AG08396 (cell line): ENCODE results near the gene ZBTB7C.

Experiments used
- DNase-seq: peaks from one replicate; pipeline ENCODE4 v3.0.0; 2012; ENCODE audit warnings: low spot score, mixed read lengths

Gene ZBTB7C

DNA sequence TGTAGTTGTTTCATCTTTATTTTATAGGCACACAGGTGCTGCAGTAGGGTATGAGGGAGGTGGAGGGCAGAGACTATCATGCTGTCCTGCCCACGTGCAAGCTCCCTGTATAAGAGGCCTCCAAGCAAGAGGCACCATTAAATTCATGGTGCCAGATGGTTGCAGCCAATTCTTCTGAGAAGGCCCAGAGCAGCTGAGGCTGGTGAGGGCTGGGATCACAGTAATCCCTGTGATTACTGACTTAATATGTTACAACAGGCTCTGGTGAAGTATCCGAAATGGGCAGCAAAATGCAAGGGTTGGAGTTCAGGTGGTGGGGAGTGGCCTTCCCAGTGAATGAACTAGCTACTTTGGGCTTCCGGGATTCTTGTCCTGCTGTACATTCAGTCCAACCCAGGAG lies 286.8 kb downstream of the ZBTB7C start:
- DNase-seq, result no peak

GRCh38 chr18:48121752-48122151 lies 287.4 kb downstream of the ZBTB7C start:
- DNase-seq, result no peak

GRCh38 chr18:48119204-48119603 lies 290.0 kb downstream of the ZBTB7C start:
- no peak for DNase-seq

- DNase-seq, result no peak
These were observed 292.1 kb downstream of the ZBTB7C start for GRCh38 chr18:48116873-48117630.

DNA sequence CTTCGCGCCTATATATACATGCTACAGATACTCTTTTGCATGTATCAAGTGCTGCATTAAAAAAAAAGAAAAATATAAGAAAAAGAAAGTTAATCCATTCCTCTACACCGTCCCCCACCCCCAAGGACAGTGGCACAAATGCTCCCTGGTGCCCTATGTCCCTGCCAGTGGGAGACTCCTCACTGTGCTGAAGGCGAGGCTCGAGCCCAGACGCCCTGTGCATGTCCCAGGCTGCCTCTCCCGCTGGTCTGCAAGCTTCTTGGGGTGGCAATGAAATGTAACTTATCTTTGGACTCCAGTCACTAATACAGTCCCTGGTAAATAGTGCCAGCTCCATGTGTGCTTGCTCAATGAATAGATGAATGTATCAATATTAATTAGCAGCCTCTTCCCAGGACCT lies 293.2 kb downstream of the ZBTB7C start:
- DNase-seq, result no peak

DNA sequence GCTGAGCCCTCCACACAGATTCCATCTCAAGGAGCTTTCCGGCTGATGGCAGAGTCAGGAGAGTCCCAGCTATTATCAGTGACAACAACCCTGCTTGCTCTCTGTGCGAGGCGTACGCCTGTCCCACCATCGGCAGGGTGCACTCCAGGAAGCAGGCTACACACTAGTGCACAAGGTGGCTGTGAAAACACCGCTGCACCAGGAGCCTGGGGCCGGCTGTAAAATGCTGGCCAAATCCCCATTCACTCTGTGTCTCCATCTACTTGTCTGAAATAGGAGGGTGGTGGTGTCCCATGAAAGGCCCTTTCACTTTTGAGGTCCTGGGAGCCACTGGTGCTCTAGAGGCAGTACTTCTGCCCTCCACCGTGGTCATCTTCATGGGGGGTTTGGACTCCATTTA lies 295.5 kb downstream of the ZBTB7C start:
- no peak for DNase-seq

DNA sequence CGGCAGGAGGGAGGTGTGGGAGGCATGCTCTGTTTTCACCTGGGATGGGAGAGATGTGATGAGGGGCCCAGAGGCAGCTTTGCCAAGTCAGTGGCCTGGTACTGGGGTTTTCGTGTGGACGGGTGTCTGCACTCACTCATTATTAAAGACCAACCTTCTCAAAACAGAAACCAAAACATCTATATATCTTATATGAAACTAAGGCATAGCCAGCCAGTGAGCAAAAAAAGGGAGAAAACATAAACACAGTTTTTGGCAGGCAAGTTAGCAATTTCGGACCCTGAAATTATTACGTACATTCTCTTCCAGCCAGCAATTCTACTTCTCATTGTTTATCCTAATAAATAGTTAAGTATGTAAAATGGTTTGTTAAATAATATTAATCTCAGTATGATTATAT lies 297.6 kb downstream of the ZBTB7C start:
- DNase-seq, result no peak

DNA sequence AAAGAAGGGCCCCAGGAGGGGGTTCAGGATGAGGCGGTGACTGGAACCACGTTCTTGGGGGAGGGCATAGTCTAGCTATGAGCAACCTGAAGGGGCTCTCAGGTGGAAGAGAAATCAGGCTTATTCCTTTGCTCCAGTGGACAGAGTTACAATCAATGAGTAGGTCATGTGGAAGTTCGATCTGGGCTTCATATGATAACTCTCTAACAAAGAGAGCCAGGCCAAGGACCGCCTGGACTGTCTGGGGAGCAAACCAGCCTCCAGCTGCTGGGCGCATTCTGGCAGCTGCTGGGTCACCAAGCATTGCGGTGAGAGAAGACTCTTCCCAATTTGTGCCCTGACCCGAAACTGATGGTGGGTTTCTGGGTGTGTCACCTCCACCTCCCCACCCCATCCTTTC lies 298.4 kb downstream of the ZBTB7C start:
- no peak for DNase-seq

- no peak for DNase-seq
These were observed 299.2 kb downstream of the ZBTB7C start for GRCh38 chr18:48109961-48110493.

GRCh38 chr18:48108136-48108535 lies 301.0 kb downstream of the ZBTB7C start:
- no peak for DNase-seq

DNA sequence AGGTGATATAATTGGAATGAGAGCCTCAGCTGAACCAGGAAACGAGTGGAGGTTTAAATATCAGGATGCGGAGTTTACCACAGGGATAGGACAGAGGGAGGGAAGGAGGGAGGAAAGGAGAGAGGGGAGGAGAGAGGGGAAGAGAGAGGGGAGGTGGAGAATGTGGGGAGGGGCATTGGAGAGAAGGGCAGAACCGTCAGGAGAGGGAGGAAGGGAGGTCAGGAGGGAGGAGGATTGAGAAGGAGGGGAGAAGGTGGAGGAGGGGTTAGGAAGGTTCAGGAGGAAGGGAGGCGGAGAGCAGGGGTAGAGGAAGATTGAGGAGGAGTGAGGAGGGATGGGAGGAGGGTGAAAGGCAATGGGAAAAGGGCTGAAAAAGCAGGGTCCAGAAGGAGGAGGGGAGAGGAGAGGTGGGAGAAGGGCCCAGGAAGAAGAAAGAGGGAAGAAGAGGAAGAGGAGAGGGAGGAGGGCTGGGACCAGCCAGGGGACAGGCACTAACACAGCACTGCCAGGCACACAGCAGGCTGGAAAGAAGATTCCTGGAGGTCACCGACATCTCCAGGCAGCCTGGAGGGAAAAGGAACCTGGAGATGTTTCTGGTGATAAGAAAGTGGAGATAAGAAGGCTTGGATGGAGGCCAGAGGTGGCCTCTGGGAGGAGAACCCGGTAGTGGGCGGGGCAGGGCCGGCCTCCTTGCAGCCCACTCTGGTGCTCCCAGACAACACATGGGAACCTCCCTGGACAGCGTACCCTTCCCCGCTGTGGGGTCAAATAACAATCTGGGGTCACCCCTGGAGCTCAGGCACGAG lies 302.0 kb downstream of the ZBTB7C start:
- DNase-seq, result no peak

DNA sequence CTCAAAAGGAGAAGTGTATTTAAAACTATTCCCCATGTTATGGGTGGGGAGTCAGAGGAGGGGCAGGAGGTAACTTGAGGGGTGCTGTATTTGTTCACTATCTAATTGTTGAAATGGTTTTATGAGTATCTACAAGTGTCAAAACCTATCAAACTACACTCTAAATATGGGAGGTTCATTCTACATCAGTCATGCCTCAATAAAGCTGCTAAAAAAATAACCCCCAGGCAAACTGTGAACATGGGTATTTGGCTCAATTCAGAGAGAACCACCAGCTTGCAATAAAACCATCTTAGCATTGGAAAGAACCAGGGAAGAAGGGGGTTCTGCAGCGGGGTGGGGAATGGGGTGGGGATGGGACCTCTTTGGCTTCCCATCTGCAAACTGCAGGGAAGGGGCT lies 302.7 kb downstream of the ZBTB7C start:
- DNase-seq, result no peak

GRCh38 chr18:48105317-48105716 lies 303.9 kb downstream of the ZBTB7C start:
- DNase-seq, result no peak

DNA sequence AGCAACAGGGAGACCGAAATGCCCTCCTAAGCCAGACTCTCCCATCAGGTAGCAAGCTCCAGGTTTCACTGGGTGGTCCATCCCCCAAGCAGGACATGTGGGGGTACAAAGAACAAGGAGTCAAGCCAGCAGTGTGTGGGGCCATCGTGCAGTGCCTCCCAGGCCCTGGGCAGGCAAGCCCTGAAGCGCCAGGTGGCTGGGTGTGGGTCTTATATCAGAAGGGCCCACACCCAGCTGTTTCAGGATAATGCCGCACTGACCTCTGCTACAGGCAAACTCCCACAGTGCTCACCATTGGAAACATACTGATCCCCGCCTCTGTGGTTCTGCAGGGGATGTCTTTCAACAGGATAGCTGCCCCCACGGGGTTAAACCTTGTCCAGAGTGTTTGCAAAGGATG lies 304.5 kb downstream of the ZBTB7C start:
- DNase-seq, result no peak

DNA sequence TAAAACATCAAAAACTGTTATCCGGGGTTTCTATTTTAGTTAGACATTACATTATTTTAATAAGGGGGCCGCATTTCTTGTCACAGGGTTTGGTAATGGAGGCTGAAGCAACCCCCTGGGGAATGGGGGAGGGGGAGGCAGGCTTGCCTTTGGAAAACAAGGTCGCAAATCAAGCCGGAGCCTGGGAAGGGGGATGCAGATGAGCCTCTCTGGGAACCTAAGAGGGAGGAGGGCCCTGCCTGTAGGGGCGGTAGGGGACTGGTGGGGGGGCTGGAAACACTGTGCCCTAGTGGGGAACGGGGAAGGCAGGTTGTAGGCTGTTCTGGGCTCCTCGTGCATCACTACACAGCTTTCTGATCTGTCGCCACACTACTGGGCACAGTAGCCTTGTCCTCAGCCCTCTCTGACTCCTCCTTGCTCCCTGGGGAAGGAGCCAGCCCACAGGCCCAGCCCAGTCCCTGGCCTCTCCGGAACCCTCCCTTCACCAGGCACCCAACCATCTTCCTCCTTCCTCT lies 308.5 kb downstream of the ZBTB7C start:
- DNase-seq, result no peak

- no peak for DNase-seq
These were observed 309.0 kb downstream of the ZBTB7C start for GRCh38 chr18:48100165-48100575.

- DNase-seq, result no peak
These were observed 309.6 kb downstream of the ZBTB7C start for GRCh38 chr18:48099481-48100164.

- DNase-seq, result no peak
These were observed 310.6 kb downstream of the ZBTB7C start for GRCh38 chr18:48098538-48098937.

GRCh38 chr18:48098007-48098406 lies 311.2 kb downstream of the ZBTB7C start:
- no peak for DNase-seq

- no peak for DNase-seq
These were observed 313.5 kb downstream of the ZBTB7C start for GRCh38 chr18:48095726-48096125.

- no peak for DNase-seq
These were observed 316.1 kb downstream of the ZBTB7C start for GRCh38 chr18:48093104-48093503.

- no peak for DNase-seq
These were observed 317.2 kb downstream of the ZBTB7C start for GRCh38 chr18:48091869-48092497.
